Stimulated activated naive CD8-positive, alpha-beta T cell treated with anti-CD3 and anti-CD28 coated beads, Interleukin-15, Interleukin-2, amounts not matched to agents 100 U/mL and 50 U/mL, for 24 hours (primary cell): Measurements from ENCODE around the gene BRSK2.

ENCODE experiments used
- ATAC-seq: fragments of 150-1000 bp; cut with Tn5 transposase; one replicate; pipeline ENCODE4 v1.10.0; 2021
- DNase-seq: peaks from one replicate; pipeline ENCODE4 v3.0.0; 2021

BRSK2 gene

GRCh38 chr11:1437500-1437899 lies 47.8 kb downstream of the BRSK2 start:
- no peak for DNase-seq
- ATAC-seq: no peak

GRCh38 chr11:1438261-1438966 lies 48.7 kb downstream of the BRSK2 start:
- no peak for DNase-seq
- ATAC-seq: no peak

DNA sequence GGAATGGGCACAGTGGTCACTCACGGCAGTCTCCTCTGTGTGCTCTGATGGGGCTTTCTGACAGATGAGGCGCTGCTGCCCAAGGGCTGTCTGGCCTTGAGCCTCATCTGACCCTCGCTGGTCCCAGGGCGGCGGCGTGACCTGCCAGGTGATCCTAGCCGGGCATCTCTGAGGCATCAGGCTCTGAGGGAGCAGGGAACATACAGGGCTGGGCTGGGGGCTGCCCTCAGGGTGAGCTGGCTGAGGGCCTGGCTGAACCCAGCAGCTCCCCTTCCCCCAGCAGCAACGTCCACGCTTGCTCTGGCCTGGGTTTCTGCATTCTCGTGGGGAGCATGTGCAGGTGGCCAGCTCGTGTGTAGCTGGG lies 49.2 kb downstream of the BRSK2 start:
- no peak for ATAC-seq
- DNase-seq: no peak

DNA sequence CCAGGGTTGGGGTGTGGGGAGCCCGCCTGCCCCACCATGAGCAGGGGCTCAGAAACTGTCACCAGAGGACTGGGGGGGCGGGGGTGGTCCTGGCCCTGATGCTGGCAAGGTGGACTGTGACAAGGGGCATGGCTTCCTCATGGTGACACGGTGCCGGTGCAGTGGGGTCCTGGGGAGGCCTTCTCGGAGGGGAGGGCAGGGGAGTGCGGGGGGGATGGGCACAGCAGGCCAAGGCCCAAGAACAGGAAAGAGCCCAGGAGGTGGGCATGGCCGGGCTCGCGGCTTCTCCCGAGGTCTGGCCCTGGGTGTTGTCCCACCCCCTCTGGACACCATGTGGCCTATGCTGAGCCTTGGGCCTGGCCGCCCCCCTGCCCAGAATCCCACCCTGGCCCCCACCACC lies 49.6 kb downstream of the BRSK2 start:
- DNase-seq: no peak
- no peak for ATAC-seq

DNA sequence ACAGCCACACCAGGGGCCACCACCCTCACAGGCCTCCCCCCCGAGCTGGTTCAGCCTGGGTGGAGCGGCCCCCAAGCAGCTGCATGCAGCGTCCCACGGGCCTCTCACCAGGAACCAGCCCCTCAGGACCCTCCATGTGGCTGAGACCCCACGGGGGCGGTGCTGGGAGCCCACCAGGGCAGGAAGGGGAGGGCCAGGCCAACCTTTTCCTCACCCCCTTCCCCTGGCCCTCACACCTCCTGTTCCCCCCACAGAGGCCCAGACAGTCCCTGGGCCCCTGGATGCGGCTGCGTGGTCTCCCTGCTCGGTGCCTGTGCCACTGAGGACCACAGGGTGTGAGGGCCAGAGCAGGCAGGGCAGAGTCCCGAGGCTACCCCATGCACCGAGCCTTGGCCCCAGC lies 50.3 kb downstream of the BRSK2 start:
- ATAC-seq: no peak
- no peak for DNase-seq

DNA sequence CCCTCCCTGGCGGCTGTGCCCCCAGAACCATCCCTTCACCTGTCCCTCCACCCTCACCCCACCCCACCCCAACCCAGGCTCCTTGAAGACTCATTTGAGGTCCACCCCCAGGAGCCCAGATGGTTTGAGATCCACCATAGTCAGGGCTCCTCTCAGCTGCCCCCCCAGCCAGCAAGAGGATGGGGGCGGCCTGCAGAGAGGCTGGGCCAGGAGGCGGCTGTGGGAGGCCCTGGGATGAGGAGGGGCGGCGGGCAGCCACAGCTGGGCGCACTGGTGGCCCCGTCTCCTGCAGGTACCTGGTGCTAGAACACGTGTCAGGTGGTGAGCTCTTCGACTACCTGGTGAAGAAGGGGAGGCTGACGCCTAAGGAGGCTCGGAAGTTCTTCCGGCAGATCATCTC lies 50.8 kb downstream of the BRSK2 start:
- ATAC-seq (no peak), DNase-seq (no peak)

GRCh38 chr11:1442163-1442562 lies 52.4 kb downstream of the BRSK2 start:
- DNase-seq: no peak
- ATAC-seq: no peak

DNA sequence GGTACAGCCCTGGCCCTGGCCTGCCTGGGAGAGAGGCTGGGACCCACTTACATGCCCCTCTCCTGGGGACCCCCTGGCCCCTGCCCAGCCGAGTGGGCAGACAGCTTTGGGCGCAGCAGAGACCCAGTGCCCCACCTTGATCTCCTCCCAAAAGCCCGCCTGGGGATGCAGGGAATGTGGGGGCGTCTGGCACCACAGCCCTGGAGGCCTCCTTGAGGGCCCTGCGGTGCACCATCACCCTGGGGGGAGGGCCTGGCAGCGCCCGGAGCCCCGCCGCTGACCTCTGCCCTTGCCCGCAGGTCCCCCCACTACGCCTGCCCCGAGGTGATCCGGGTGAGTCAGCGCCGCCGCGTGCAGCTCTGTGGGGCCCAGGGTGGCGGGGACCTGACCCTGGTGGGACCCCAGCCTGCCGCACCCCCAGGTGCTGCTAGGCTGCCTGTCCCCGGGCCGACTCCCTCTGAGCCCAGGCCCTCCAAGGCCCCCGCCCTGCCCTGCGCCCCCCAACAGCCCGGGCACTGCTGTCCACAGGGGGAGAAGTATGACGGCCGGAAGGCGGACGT lies 53.2 kb downstream of the BRSK2 start:
- no peak for ATAC-seq

GRCh38 chr11:1443737-1444136 lies 54.0 kb downstream of the BRSK2 start:
- no peak for ATAC-seq

More for the DNA sequence above, 53.2 kb downstream of the BRSK2 start:
- DNase-seq: no peak

GRCh38 chr11:1444321-1444720 lies 54.6 kb downstream of the BRSK2 start:
- DNase-seq: no peak
- no peak for ATAC-seq

More at GRCh38 chr11:1443737-1444136, 54.0 kb downstream of the BRSK2 start:
- DNase-seq: no peak

DNA sequence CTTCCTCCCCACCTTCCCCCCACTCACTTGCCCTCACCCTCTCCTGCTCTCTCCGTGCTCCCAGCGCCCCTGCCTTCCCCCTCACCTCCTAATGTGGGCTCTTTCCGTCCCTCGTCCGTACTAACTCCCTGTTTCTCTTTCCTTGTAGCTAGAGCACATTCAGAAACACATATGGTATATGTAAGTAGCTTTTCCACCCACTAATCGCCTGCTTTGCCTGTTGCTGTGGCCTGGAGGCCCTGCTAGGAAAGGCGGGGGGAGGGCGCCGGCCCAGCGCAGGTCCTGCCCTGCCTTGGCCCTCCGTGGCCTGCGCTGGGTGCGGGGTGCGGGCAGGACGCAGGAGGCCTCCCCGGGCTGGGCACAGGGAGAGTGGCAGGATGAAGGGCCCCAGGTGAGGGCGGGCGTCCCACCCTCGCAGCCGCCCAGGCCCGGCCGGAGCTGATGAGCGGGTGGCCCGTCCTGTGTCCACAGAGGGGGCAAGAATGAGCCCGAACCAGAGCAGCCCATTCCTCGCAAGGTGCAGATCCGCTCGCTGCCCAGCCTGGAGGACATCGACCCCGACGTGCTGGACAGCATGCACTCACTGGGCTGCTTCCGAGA lies 55.2 kb downstream of the BRSK2 start:
- DNase-seq: no peak
- ATAC-seq: no peak

- DNase-seq (no peak), ATAC-seq (no peak)
These were observed 56.2 kb downstream of the BRSK2 start for GRCh38 chr11:1445741-1446445.

GRCh38 chr11:1446623-1447022 lies 56.9 kb downstream of the BRSK2 start:
- DNase-seq (no peak), ATAC-seq (no peak)

DNA sequence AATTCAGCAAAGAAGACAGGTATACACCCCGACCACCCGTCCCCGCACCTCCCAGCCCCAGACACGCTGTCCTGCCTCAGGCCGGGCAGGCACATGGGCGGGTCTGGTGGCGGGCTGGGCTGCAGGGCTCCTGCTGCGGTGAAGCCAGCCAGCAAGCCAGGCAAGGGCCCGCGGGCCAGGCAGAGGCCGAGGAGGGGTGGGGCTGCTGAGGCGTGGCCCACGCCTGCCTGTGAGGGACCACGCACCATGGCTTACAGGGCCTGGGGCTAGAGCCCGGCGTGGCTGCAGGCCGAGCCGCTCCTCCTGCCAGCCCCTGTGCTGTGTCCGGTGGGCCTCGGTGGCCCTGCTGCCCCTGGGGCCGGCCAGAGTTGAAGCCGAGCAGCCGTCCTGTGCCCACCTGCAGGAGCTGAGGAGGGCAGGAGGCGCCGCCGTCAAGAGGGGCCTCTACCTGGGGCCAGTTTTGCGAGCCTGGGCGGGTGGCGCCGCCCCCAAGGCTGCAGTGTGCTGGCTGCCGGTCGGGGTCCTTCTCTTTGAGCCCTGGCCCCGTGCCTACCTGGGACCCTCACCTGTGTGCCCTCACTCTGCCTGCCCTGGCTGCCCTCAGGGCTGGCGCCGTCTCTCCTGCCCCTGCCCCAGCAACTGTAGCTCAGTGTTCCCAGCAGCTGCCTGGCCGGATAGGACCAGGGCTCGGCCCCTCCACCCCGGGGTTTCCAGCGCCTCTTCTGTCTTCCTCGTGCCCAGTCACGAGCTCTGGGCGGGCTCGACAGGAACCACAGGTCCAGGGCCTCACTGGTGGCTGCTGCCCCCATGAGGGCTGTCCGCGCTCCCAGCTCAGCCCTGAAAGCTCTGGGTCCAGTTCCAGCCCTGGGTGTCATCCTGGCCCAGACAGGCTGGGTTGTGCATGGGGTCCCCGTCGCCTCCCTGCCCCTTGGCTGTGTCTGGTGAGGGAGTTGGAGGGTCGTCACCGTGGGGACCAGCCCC lies 58.4 kb downstream of the BRSK2 start:
- DNase-seq (no peak), ATAC-seq (no peak)

DNA sequence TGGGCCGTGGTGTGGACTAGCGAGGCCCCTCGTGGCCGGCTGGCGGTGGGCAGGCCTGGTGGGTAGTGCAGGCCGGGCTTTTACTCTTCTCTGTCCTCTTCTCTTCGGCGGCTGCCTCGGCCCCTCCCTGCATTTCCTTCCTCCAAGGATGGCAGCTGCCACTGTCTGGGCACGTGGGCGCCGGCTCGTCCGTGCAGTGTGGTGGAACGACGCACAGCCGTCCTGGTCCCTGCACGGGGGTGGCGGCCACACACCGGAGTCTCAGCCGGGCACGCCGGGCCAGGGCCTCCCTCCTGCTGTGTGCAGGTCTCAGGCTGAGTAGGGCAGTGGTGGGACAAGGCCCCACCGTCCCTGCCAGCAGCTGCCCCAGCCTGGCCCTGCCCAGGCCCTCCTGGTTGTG lies 59.1 kb downstream of the BRSK2 start:
- DNase-seq: no peak
- ATAC-seq: no peak

- DNase-seq (no peak), ATAC-seq (no peak)
These were observed 59.9 kb downstream of the BRSK2 start for GRCh38 chr11:1449490-1450243.

- ATAC-seq: no peak
These were observed 60.7 kb downstream of the BRSK2 start for GRCh38 chr11:1450344-1450875.

GRCh38 chr11:1450949-1451710 lies 61.4 kb downstream of the BRSK2 start:
- DNase-seq (no peak), ATAC-seq (no peak)

More at GRCh38 chr11:1450344-1450875, 60.7 kb downstream of the BRSK2 start:
- DNase-seq: no peak

GRCh38 chr11:1451781-1452470 lies 62.2 kb downstream of the BRSK2 start:
- no peak for ATAC-seq
- DNase-seq: no peak

DNA sequence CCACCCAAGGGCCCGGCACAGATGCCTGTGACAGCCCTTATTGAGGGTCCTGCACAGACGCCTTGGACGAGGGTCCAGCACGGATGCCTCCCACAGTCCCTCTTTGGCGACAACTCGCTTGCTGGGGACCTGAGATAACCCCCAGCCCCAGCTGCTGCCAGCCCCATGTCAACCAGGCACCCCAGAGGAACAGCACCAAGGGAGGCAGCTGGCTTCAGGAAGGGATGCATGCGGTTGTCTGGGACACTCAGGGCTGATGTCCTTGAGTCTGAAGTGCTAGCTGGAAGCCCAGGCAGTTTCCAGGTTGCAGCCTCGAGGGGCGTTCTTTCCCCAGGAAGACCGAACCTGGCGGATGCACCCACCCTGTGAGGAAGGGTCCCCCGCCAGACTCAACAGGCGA lies 63.0 kb downstream of the BRSK2 start:
- ATAC-seq: no peak

More for the DNA sequence above, 63.0 kb downstream of the BRSK2 start:
- DNase-seq: no peak
